Osteocyte (in vitro differentiated cells): Measurements from ENCODE around the gene SRSF10. TPM values are rescaled to one million over a fixed set of nuclear protein-coding genes. Genes with fewer than 3 reads are reported as not detected.
A peak's percentile ranks its signal among the peaks of the same experiment; 100 is the strongest.
"Not testable (repeated sequence)": the region's sequence is repeated elsewhere in the genome, so short reads cannot be mapped to it uniquely, and the experiment has no call there.

ENCODE experiments used
- DNase-seq: peaks from one replicate; pipeline ENCODE4 v3.0.0; 2021; ENCODE audit warnings: mixed read lengths; ENCODE audit not compliant: unreplicated experiment; ENCODE audit errors: extremely low spot score
- H3K27ac Mint-ChIP-seq: one replicate; pipeline ENCODE4 v1.8.0; 2021; ENCODE audit warnings: mild to moderate bottlenecking, mixed read lengths; ENCODE audit not compliant: unreplicated experiment
- H3K27me3 Mint-ChIP-seq: one replicate; pipeline ENCODE4 v1.8.0; 2021; ENCODE audit warnings: mixed read lengths; ENCODE audit not compliant: unreplicated experiment
- H3K36me3 Mint-ChIP-seq: one replicate; pipeline ENCODE4 v1.8.0; 2021; ENCODE audit warnings: mixed read lengths; ENCODE audit not compliant: unreplicated experiment
- H3K4me1 Mint-ChIP-seq: one replicate; pipeline ENCODE4 v1.8.0; 2021; ENCODE audit warnings: mixed read lengths; ENCODE audit not compliant: unreplicated experiment
- H3K4me3 Mint-ChIP-seq: one replicate; pipeline ENCODE4 v1.8.0; 2021; ENCODE audit warnings: mild to moderate bottlenecking, moderate library complexity, mixed read lengths; ENCODE audit not compliant: unreplicated experiment
- H3K9me3 Mint-ChIP-seq: one replicate; pipeline ENCODE4 v1.8.0; 2021; ENCODE audit warnings: mixed read lengths; ENCODE audit not compliant: unreplicated experiment
- total RNA-seq: library from RNA; stranded (reverse); gene quantifications from 2 replicates; pipeline ENCODE4 v1.2.1, GENCODE V29; 2021
- TF ChIP-seq, protein P1 (sequence below): fragments of 200-600 bp; sonication (generic); IDR thresholded peaks from 2 replicates; pipeline ENCODE4 v1.5.0; 2021; ENCODE audit warnings: antibody characterized with exemption, mild to moderate bottlenecking, moderate library complexity

The SRSF10 gene
- total RNA-seq, 1 donor from 2014 or later = 93.3 TPM

DNA sequence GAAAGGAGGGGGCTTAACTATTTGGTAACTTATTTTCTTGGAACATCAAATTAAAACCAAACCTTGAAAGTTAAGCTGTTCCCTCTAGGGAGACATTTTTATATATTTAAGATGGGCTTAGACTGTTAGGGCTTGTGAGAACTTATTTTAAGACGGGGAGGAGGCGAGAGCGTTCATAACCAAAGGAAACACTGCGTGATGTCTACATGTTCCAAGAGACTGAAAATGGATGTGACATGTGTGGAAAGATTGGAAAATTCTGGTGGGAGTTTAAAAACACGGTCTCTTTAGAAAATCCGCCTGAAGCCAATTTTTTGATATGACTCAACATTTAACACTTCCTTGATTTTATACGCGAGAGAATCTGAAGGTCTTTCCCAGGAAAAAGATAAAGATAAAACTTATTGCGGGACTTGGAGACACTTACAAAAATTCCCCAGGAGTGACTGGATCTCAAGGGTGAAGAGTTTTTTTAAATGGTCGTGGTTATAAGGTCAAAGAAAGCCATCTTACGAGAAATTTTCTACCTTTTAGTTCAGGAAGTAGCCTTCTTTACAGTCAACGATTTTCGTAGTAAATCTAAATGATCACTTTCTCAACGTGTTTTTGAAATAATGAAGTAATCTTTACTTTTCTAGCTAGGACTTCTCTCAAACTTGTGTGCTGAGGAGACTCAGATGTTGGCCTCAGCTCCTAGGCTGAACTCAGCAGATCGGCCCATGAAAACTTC is 19.7 kb downstream of the SRSF10 start:
- Mint-ChIP-seq H3K4me1 (peaks cover 29% of the 10 kb centered on the region), H3K9me3 (no peaks in the 10 kb centered on the region), H3K27ac (peak overlapping the region; percentile 100), H3K36me3 (peaks cover 27% of the 10 kb centered on the region), H3K27me3 (no peaks in the 10 kb centered on the region), H3K4me3 (peak overlapping the region; percentile 99)
- no peak for DNase-seq
- TF ChIP-seq, protein P1, sequence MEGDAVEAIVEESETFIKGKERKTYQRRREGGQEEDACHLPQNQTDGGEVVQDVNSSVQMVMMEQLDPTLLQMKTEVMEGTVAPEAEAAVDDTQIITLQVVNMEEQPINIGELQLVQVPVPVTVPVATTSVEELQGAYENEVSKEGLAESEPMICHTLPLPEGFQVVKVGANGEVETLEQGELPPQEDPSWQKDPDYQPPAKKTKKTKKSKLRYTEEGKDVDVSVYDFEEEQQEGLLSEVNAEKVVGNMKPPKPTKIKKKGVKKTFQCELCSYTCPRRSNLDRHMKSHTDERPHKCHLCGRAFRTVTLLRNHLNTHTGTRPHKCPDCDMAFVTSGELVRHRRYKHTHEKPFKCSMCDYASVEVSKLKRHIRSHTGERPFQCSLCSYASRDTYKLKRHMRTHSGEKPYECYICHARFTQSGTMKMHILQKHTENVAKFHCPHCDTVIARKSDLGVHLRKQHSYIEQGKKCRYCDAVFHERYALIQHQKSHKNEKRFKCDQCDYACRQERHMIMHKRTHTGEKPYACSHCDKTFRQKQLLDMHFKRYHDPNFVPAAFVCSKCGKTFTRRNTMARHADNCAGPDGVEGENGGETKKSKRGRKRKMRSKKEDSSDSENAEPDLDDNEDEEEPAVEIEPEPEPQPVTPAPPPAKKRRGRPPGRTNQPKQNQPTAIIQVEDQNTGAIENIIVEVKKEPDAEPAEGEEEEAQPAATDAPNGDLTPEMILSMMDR = no peak

DNA sequence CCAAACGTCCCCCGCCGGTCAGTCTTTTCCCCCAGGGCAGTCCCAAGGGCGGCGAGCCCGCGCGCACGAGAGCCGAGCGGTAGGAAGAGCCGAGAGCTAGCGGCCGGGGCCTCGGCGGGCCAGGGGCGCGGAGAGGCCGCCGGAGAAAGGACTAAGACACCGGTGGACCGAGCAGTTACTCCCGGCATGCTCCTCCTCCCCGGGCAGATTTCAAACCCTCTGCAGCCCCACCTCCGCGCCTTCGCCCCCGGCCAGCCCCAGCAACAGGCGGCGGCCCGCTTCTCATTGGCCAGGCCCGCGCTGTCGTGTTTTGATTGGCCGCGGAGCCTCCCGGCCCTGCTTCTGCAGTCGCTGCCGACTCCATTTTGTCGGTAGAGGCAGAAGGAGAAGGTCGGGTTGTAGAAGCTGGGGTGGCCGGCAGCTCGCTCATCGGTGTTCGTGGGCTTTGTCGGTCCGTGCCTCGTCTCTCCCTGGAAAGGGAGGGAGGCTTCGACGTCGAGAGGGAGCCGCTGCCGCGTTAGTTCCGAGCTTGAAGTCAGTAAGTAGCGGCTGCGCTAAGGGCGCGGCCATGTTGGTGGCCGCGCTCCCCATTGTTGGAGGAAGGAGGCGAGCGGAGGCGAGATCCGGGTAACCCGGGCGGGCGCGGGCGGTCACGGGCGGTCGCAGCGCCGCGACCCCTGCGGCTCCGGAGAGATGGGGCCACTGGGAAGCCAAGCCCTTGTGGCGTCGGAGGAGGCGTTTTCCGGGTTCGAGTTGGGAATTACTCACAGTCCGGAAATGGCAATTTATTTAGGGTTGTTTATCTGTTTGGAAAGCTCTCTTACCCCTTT is 20.5 kb downstream of the SRSF10 start, which contains the start of gene PNRC2:
Gene PNRC2, plus strand, starts transcription at position 368 of the 830 bp plus-strand sequence. CDS start 1,630 bp downstream, outside the sequence.
- peak; percentile 99 for DNase-seq
- TF ChIP-seq, protein P1 = no peak
- H3K9me3 Mint-ChIP-seq = no peaks in the 10 kb centered on the region
- peak within 1 kb of the TSS; percentile 100 for H3K27ac Mint-ChIP-seq
- peaks cover 33% of the 10 kb centered on the region for H3K4me1 Mint-ChIP-seq
- H3K4me3 Mint-ChIP-seq = peak within 1 kb of the TSS; percentile 99
- H3K36me3 Mint-ChIP-seq = peaks cover 27% of the 10 kb centered on the region
- no peaks in the 10 kb centered on the region for H3K27me3 Mint-ChIP-seq

DNA sequence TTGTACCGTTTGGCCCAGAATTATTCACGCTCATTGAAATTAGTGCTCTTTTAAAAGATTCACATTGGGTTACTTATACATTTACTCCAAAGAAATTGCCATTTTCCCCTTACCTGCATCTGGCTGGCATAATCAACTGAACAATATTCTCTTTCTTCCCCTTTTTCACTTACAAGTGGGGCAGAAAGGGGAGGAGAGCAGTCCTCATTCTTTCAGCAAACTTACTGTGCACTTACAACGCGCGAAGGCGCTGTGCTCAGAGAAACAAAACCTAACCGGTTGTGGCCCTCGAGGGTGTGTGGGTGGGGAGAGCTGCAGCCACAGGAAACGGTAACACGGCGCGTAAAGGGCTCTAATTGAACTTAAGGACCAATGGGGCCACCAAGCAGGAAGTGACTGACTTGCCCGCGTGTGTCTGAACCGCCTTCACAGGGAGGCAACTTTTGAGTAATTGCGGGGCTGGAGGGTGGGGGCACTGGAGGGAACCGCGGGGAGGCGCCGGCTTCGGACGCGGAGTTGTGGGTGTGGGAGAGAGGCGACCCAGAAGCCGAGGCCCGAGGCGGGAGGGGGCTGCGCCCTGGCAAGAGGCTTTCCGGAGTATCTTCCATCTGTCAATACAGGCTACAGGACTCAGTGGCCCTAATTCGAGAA is 21.2 kb downstream of the SRSF10 start:
- peak overlapping the region; percentile 100 for H3K27ac Mint-ChIP-seq
- H3K4me1 Mint-ChIP-seq = peaks cover 34% of the 10 kb centered on the region
- TF ChIP-seq, protein P1 = peak; percentile 59
- H3K9me3 Mint-ChIP-seq = no peaks in the 10 kb centered on the region
- DNase-seq = peak; percentile 89
- peak overlapping the region; percentile 99 for H3K4me3 Mint-ChIP-seq
- H3K36me3 Mint-ChIP-seq = peaks cover 25% of the 10 kb centered on the region
- H3K27me3 Mint-ChIP-seq = no peaks in the 10 kb centered on the region

DNA sequence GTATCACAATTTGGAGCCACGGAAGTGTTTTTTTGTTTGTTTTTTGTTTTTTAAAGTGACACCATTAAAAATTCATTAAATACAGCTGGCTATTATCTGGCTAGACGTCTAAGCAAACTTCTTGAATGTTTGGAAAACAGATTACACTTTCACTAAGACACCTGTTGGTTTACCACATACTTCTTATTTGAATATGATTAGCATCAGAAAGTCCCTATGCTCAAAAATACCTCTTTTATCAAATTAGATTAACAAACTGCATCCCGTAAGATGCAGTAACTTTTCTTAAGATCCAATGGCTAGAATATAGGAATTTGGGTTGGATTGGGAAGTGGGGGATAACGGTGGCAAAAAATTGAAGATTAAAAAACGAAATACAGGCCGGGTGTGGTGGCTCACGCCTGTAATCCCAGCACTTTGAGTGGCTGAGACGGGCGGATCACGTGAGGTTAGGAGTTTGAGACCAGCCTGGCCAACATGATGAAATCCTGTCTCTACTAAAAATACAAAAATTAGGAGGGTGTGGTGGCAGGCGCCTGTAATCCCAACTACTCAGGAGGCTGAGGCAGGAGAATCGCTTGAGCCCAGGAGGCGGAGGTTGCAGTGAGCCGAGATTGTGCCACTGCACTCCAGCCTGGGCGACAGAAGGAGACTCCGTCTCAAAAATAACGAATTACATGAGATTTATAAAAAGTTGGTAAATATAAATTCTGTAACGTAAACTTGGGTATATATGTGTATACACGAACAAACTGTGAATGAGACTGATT is 21.9 kb downstream of the SRSF10 start:
- H3K27ac Mint-ChIP-seq = peak overlapping the region; percentile 100
- peaks cover 33% of the 10 kb centered on the region for H3K4me1 Mint-ChIP-seq
- H3K9me3 Mint-ChIP-seq, H3K27me3 Mint-ChIP-seq, DNase-seq: not testable (repeated sequence)
- peak overlapping the region; percentile 99 for H3K4me3 Mint-ChIP-seq
- peaks cover 19% of the 10 kb centered on the region for H3K36me3 Mint-ChIP-seq

DNA sequence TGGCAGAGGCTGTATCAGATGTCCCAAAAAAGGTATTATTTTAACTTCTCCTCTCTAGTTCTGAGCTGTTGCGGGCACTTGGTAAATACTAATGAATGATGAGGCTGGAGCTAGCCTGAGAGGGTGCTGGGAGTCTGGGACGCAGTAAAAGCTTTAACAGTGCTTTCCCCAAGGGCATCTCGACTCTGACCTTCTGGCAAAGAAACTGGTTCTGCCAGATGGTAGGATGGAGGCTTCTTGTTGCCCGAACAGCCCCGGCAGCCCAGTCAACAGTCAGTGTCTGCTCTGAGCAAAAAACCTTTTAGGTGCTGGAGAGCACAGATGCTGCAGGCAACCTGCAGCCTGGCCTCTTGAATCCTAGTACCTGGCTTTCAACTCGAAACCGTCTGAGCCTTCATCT is 23.0 kb downstream of the SRSF10 start:
- Mint-ChIP-seq H3K27ac (no peak overlapping the region), H3K4me3 (peak overlapping the region; percentile 24), H3K27me3 (no peaks in the 10 kb centered on the region), H3K4me1 (peaks cover 31% of the 10 kb centered on the region), H3K9me3 (no peaks in the 10 kb centered on the region), H3K36me3 (peaks cover 16% of the 10 kb centered on the region)
- TF ChIP-seq, protein P1 = no peak
- DNase-seq = no peak
